Endothelial cell of umbilical vein (primary cell): Measurements from ENCODE around the gene KDM3B. TPM values are rescaled to one million over a fixed set of nuclear protein-coding genes. Genes with fewer than 3 reads are reported as not detected.

Experiments
- BruUV-seq: library from RNA; stranded (reverse); fragments of 400-500 nt; replicated peaks from 2 replicates; lab custom pipeline; 2021; lab: Mats Ljungman, UMichigan
- CTCF ChIA-PET: fragments of 300-600, 350-600 bp; sonication (Branson Sonifier 250); formaldehyde crosslinking; loops from one replicate; lab custom pipeline; 2021; ENCODE audit warnings: antibody characterized with exemption, inconsistent platforms; lab: Charles Lee
- POLR2A ChIA-PET: fragments of 300-600, 350-600 bp; sonication (Branson Sonifier 250); formaldehyde crosslinking; loops from one replicate; lab custom pipeline; 2021; ENCODE audit warnings: antibody characterized with exemption, inconsistent platforms; lab: Charles Lee
- DNase-seq: peaks from one replicate; pipeline ENCODE4 v3.0.0-alpha.2; 2011; ENCODE audit warnings: low read depth, low spot score
- FAIRE-seq: peaks from 2 replicates; lab custom pipeline; 2011; peaks lifted over from hg19 to GRCh38; lab: Jason Lieb, UNC
- H2AFZ ChIP-seq: 2 replicates; pipeline ENCODE4 v1.6.0; 2012; ENCODE audit warnings: low read depth, low read length, control low read depth, inconsistent platforms
- H3K27ac ChIP-seq: 2 replicates; pipeline ENCODE4 v1.5.1; 2011; ENCODE audit warnings: low read depth, mild to moderate bottlenecking, control low read depth, low read length, moderate library complexity; ENCODE audit not compliant: insufficient read depth
- H3K27me3 ChIP-seq, 2 experiments: 2 replicates each; pipeline versions ENCODE4 v1.6.0 to v1.6.1; 2011; ENCODE audit warnings: low read length in 2 of 2, mixed read lengths in 1 of 2; ENCODE audit not compliant: control insufficient read depth in 2 of 2, insufficient read depth in 2 of 2
- H3K36me3 ChIP-seq, 2 experiments: 2 replicates in 1 of 2; 3 replicates in 1 of 2; pipeline ENCODE4 v1.5.1; 2011; ENCODE audit warnings: low read length in 2 of 2, mild to moderate bottlenecking in 1 of 2, moderate library complexity in 1 of 2; ENCODE audit not compliant: control insufficient read depth in 2 of 2, insufficient read depth in 2 of 2; ENCODE audit errors: extremely low read depth in 1 of 2
- H3K4me1 ChIP-seq: 3 replicates; pipeline ENCODE4 v1.5.1; 2011; ENCODE audit warnings: mild to moderate bottlenecking, low read length; ENCODE audit not compliant: control insufficient read depth, insufficient read depth; ENCODE audit errors: extremely low read depth
- H3K4me2 ChIP-seq: 2 replicates; pipeline ENCODE4 v1.6.1; 2011; ENCODE audit warnings: low read length, control low read depth, mixed read lengths; ENCODE audit not compliant: insufficient read depth
- H3K4me3 ChIP-seq, 3 experiments: fragments of 200-600 bp in 1 of 3; sonication (generic), shearing (Covaris generic) in 1 of 3; replicated peaks in 1 of 3; 2 replicates each; pipeline ENCODE4 v1.5.1; 2011 to 2016; ENCODE audit warnings: control low read depth in 3 of 3, low read length in 3 of 3, mild to moderate bottlenecking in 2 of 3, inconsistent platforms in 1 of 3, low read depth in 1 of 3, moderate library complexity in 1 of 3; ENCODE audit not compliant: insufficient read depth in 1 of 3
- H3K79me2 ChIP-seq: 2 replicates; pipeline ENCODE4 v1.6.0; 2012; ENCODE audit warnings: low read length, inconsistent platforms; ENCODE audit not compliant: control insufficient read depth, insufficient read depth
- H3K9ac ChIP-seq: replicated peaks from 2 replicates; pipeline ENCODE3; 2011; ENCODE audit warnings: low read length, control low read depth; ENCODE audit not compliant: insufficient read depth; ENCODE audit errors: extremely low read depth
- H3K9me1 ChIP-seq: replicated peaks from 3 replicates; pipeline ENCODE4 v1.6.0; 2011; ENCODE audit warnings: mild to moderate bottlenecking, low read length; ENCODE audit not compliant: control insufficient read depth, insufficient read depth; ENCODE audit errors: extremely low read depth
- H3K9me3 ChIP-seq: replicated peaks from 2 replicates; pipeline ENCODE4 v1.5.1; 2012; ENCODE audit warnings: low read length, inconsistent platforms; ENCODE audit not compliant: control insufficient read depth, insufficient read depth
- H4K20me1 ChIP-seq: replicated peaks from 2 replicates; pipeline ENCODE3; 2011; ENCODE audit warnings: mild to moderate bottlenecking, low read length; ENCODE audit not compliant: control insufficient read depth, insufficient read depth; ENCODE audit errors: extremely low read depth
- EZH2 ChIP-seq: IDR thresholded peaks from 2 replicates; pipeline ENCODE4 v1.6.1; 2012; ENCODE audit warnings: borderline replicate concordance, low read depth, mild to moderate bottlenecking, moderate library complexity, low read length, inconsistent platforms; ENCODE audit not compliant: severe bottlenecking
- FOS ChIP-seq: IDR thresholded peaks from 2 replicates; pipeline ENCODE4 v1.6.1; 2011; ENCODE audit warnings: mild to moderate bottlenecking, low read length, moderate library complexity, borderline replicate concordance; ENCODE audit not compliant: insufficient read depth
- GATA2 ChIP-seq: IDR thresholded peaks from 2 replicates; pipeline ENCODE4 v1.7.0; 2011; ENCODE audit warnings: low read depth, mild to moderate bottlenecking, moderate library complexity, mixed read lengths, low read length; ENCODE audit not compliant: insufficient read length, insufficient read depth
- JUN ChIP-seq: IDR thresholded peaks from 2 replicates; pipeline ENCODE4 v1.6.1; 2011; ENCODE audit warnings: borderline replicate concordance, low read depth; ENCODE audit not compliant: insufficient read length, insufficient read depth
- MYC ChIP-seq: IDR thresholded peaks from one replicate; pipeline ENCODE4 v1.6.1; 2011; ENCODE audit warnings: mild to moderate bottlenecking, low read depth, low read length
- POLR2A ChIP-seq: IDR thresholded peaks from 2 replicates; pipeline ENCODE4 v1.6.1; 2012; ENCODE audit warnings: low read depth, mild to moderate bottlenecking, control low read depth, low read length
- POLR2AphosphoS5 ChIP-seq: IDR thresholded peaks from 2 replicates; pipeline ENCODE4 v1.6.1; 2012; ENCODE audit warnings: low read depth, mild to moderate bottlenecking, control low read depth, low read length, moderate library complexity; ENCODE audit not compliant: insufficient read depth
- dilution Hi-C: fragments of 300-500 bp; cut with MboI; formaldehyde crosslinking; loops from one replicate; pipeline ENCODE4 v1.15.0; 2019; ENCODE audit warnings: low sequenced_read_pairs; ENCODE audit not compliant: extremely low pct_ligation_motif_present
- intact Hi-C: fragments of 100-400 bp; cut with micrococcal nuclease; formaldehyde crosslinking; loops from one replicate; pipeline ENCODE4 v1.10.0; 2022
- polyA plus RNA-seq, 4 experiments: library from polyadenylated mRNA; depleted of rRNA in 3 of 4; stranded (reverse) in 3 of 4; unstranded in 1 of 4; fragments of >200 nt; gene quantifications; 2 replicates each; pipeline versions ENCODE4 v1.2.1 to v1.2.3, GENCODE V29; 2011 to 2012; ENCODE audit warnings: missing spikeins in 1 of 4
- total RNA-seq: library from RNA; stranded (reverse); gene quantifications from 2 replicates; pipeline ENCODE4 v1.2.3, GENCODE V29; 2021
- TF ChIP-seq, protein P1 (sequence below): IDR thresholded peaks from 2 replicates; pipeline ENCODE4 v1.6.1; 2011; ENCODE audit not compliant: insufficient read depth, insufficient read length
- TF ChIP-seq, protein P2 (sequence below), 2 donors: IDR thresholded peaks; 1 replicate in 1 of 2; 2 replicates in 1 of 2; pipeline ENCODE4 v1.5.1; 2011; ENCODE audit warnings: low read length in 2 of 2, mild to moderate bottlenecking in 2 of 2, moderate library complexity in 2 of 2, control low read depth in 1 of 2, inconsistent platforms in 1 of 2, low read depth in 1 of 2; ENCODE audit not compliant: insufficient read depth in 1 of 2; ENCODE audit errors: extremely low read depth in 1 of 2

KDM3B gene
- total and polyA plus RNA-seq, 2 donors (not counting 3 experiments of a cell fraction or from before 2014, with no cell fraction given) = 19.0 to 55.7 TPM

DNA sequence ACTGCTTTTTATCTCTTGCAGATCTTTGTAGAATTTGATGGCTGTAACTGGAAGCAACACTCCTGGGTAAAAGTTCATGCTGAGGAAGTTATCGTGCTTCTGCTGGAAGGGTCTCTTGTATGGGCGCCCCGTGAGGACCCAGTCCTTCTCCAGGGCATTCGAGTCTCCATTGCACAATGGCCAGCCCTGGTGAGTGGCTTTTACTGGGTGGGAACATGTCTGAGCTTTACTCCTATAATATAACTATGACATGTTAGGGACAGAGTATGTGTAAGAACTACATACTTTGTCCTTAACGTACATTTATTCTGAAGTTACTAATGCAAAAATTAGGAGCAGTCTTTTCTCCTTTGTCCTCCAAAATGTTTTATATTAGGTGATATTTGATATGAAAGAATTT, 20.2 kb downstream of the KDM3B start:
- ChIA-PET CTCF (interaction anchor here (6.6 kb wide), 1 partner anchor 19 kb away, joined by 71 read pairs; the partner anchor contains the start of gene KDM3B), POLR2A (interaction anchor here (0.6 kb wide), 1 partner anchor 285 kb away, joined by 7 read pairs; no protein-coding TSS in a partner anchor)
- DNase-seq (no peak), FAIRE-seq (no peak)
- no peaks in the 10 kb centered on the region for H3K9me3 ChIP-seq
- intact Hi-C loops = no loop called here
- dilution Hi-C loops = no loop called here
- H3K4me1 ChIP-seq = peaks cover 20% of the 10 kb centered on the region
- H3K36me3 ChIP-seq = peaks cover 1 to 3% of the 10 kb centered on the region in 2 experiments
- peaks cover 3% of the 10 kb centered on the region for H4K20me1 ChIP-seq
- H3K9ac ChIP-seq = no peak overlapping the region
- peaks cover 39% of the 10 kb centered on the region for H3K79me2 ChIP-seq
- no TSS peak for BruUV-seq
- H2AFZ ChIP-seq = no peak overlapping the region
- no peaks in the 10 kb centered on the region for H3K27me3 ChIP-seq
- no peaks in the 10 kb centered on the region for H3K9me1 ChIP-seq
- no peak overlapping the region for H3K27ac ChIP-seq
- H3K4me3 ChIP-seq = no peak overlapping the region
- no peak for TF ChIP-seq POLR2AphosphoS5
- no peak overlapping the region for H3K4me2 ChIP-seq

DNA sequence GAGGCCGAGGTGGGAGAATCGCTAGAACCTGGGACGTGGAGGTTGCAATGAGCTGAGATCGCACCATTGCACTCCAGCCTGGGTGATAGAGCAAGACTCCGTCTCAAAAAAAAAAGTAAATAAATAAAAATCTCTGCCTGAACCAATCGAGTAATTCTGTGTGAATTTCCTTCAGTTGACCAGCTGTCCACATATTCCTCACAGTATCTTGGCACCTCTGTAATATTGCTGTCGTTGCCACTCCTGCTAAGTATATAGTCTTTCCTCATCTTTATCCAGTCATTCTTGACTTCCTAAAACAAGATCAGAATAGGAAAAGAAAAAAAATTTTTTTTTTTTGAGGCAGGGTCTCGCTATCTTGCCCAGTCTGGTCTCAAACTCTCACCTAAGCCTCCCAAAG, 29.9 kb downstream of the KDM3B start:
- Histone ChIP-seq H2AFZ (no peak overlapping the region), H3K27ac (no peak overlapping the region), H4K20me1 (no peaks in the 10 kb centered on the region), H3K79me2 (no peaks in the 10 kb centered on the region), H3K9ac (no peak overlapping the region), H3K4me1 (peaks cover 13% of the 10 kb centered on the region), H3K9me1 (no peaks in the 10 kb centered on the region), H3K36me3 (peaks cover 8 to 13% of the 10 kb centered on the region in 2 experiments), H3K27me3 (no peaks in the 10 kb centered on the region), H3K4me2 (no peak overlapping the region), H3K4me3 (no peak overlapping the region), H3K9me3 (no peaks in the 10 kb centered on the region)
- BruUV-seq = no TSS peak
- DNase-seq (no peak), FAIRE-seq (no peak)
- TF ChIP-seq MYC (no peak), JUN (no peak), GATA2 (no peak), FOS (no peak), EZH2 (no peak), POLR2AphosphoS5 (no peak), POLR2A (no peak)
- TF ChIP-seq, protein P1, sequence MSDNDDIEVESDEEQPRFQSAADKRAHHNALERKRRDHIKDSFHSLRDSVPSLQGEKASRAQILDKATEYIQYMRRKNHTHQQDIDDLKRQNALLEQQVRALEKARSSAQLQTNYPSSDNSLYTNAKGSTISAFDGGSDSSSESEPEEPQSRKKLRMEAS = no peak
- TF ChIP-seq, protein P2, sequence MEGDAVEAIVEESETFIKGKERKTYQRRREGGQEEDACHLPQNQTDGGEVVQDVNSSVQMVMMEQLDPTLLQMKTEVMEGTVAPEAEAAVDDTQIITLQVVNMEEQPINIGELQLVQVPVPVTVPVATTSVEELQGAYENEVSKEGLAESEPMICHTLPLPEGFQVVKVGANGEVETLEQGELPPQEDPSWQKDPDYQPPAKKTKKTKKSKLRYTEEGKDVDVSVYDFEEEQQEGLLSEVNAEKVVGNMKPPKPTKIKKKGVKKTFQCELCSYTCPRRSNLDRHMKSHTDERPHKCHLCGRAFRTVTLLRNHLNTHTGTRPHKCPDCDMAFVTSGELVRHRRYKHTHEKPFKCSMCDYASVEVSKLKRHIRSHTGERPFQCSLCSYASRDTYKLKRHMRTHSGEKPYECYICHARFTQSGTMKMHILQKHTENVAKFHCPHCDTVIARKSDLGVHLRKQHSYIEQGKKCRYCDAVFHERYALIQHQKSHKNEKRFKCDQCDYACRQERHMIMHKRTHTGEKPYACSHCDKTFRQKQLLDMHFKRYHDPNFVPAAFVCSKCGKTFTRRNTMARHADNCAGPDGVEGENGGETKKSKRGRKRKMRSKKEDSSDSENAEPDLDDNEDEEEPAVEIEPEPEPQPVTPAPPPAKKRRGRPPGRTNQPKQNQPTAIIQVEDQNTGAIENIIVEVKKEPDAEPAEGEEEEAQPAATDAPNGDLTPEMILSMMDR (IDR thresholded peaks at IDR 0.05; ENCODE audit: extremely low read depth in 1 of 2, insufficient read depth in 1 of 2, low read depth in 1 of 2, low read length in 2 of 2) = no peak
- intact Hi-C loops = no loop called here
- dilution Hi-C loops = no loop called here
- POLR2A ChIA-PET = interaction anchor here (1.2 kb wide), 1 partner anchor 29 kb away, joined by 3 read pairs; no protein-coding TSS in a partner anchor
- CTCF ChIA-PET = interaction anchor here (0.8 to 1.3 kb wide), 2 partner anchors 19 to 29 kb away, joined by 3 to 4 read pairs; partner anchors contain the start of gene KDM3B
